AG09319 (cell line): ENCODE measurements around the gene METTL25B.

Source experiments
- DNase-seq: peaks from one replicate; pipeline ENCODE4 v3.0.0-alpha.2; 2010; ENCODE audit warnings: low read depth; ENCODE audit errors: extremely low read depth
- TF ChIP-seq, protein P1 (sequence below): IDR thresholded peaks from 2 replicates; pipeline ENCODE4 v1.5.1; 2011; ENCODE audit warnings: low read depth, mild to moderate bottlenecking, inconsistent platforms, low read length, moderate library complexity

METTL25B gene

GRCh38 chr1:156768610-156769295, 40.5 kb downstream of the METTL25B start:
- TF ChIP-seq, protein P1, sequence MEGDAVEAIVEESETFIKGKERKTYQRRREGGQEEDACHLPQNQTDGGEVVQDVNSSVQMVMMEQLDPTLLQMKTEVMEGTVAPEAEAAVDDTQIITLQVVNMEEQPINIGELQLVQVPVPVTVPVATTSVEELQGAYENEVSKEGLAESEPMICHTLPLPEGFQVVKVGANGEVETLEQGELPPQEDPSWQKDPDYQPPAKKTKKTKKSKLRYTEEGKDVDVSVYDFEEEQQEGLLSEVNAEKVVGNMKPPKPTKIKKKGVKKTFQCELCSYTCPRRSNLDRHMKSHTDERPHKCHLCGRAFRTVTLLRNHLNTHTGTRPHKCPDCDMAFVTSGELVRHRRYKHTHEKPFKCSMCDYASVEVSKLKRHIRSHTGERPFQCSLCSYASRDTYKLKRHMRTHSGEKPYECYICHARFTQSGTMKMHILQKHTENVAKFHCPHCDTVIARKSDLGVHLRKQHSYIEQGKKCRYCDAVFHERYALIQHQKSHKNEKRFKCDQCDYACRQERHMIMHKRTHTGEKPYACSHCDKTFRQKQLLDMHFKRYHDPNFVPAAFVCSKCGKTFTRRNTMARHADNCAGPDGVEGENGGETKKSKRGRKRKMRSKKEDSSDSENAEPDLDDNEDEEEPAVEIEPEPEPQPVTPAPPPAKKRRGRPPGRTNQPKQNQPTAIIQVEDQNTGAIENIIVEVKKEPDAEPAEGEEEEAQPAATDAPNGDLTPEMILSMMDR = no peak
- DNase-seq = no peak

GRCh38 chr1:156772222-156772621, 44.0 kb downstream of the METTL25B start:
- TF ChIP-seq, protein P1 = no peak
- DNase-seq = no peak

- TF ChIP-seq, protein P1 = no peak
- no peak for DNase-seq
These were observed 44.6 kb downstream of the METTL25B start for GRCh38 chr1:156772728-156773497.

DNA sequence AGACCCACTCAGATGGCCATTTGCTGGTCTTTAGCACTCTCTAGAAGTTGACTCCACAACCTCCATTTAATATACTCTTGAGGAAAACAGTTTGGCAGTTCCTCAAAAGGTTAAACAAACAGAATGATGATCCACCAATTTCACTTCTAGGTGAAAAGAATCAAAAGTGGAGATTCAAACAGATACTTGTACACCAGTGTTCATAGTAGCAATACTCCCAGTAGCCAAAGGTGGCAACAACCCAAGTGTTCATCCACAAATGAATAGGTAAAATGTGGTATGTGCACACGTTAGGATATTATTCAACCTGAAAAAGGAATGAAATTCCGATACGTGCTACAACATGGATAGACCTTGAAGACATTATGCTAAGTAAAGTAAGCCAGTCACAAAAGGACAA, 45.3 kb downstream of the METTL25B start:
- no peak for DNase-seq
- TF ChIP-seq, protein P1 = no peak

GRCh38 chr1:156775799-156776198, 47.5 kb downstream of the METTL25B start:
- TF ChIP-seq, protein P1 = no peak
- DNase-seq = no peak

DNA sequence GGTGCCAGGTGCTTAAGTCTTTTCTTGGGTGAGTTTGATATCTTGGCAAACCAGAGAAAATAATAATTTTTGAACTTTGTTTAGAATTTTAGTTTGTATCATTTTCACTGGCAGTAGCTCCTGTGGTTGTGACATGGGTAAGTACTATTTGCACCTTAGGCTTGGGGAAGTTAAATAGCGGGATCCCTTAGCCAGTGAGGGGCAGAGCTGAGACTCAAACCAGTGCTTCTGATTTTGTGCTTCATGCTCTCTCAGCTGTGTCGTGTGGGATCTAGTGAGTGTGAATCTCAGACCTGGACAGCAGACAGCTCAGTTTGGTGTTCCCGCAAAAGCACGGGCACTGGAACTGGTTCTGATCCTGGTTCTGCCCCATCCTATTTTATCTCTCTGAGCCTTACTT, 48.7 kb downstream of the METTL25B start:
- DNase-seq = no peak
- TF ChIP-seq, protein P1 = no peak

GRCh38 chr1:156777573-156777972, 49.3 kb downstream of the METTL25B start:
- no peak for DNase-seq
- TF ChIP-seq, protein P1 = no peak
